HG03469 (cell line): ENCODE results near the gene STARD8.
A peak's percentile ranks its signal among the peaks of the same experiment; 100 is the strongest.
"Not testable (repeated sequence)": the region's sequence is repeated elsewhere in the genome, so short reads cannot be mapped to it uniquely, and the experiment has no call there.

Experiments used
- ATAC-seq: cut with Tn5 transposase; IDR thresholded peaks from one replicate; pipeline ENCODE4 v1.9.1; 2021; ENCODE audit warnings: mild to moderate bottlenecking, moderate library complexity, moderate number of reproducible peaks; ENCODE audit not compliant: unreplicated experiment

Gene STARD8

DNA sequence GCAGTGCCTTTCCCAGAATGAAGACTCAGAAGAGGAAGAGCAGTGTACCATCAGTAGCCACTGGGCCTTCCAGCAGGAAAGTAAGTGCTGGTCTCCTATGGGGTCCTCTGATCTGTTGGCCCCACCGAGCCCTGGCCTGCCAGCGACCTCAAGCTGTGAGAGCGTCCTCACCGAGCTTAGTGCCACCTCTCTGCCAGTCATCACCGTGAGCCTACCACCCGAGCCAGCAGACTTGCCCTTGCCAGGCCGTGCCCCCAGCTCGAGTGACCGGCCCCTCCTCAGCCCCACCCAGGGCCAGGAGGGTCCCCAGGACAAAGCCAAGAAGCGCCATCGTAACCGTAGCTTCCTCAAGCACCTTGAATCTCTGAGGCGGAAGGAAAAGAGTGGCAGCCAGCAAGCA lies 69.7 kb downstream of the STARD8 start:
- ATAC-seq = no peak

DNA sequence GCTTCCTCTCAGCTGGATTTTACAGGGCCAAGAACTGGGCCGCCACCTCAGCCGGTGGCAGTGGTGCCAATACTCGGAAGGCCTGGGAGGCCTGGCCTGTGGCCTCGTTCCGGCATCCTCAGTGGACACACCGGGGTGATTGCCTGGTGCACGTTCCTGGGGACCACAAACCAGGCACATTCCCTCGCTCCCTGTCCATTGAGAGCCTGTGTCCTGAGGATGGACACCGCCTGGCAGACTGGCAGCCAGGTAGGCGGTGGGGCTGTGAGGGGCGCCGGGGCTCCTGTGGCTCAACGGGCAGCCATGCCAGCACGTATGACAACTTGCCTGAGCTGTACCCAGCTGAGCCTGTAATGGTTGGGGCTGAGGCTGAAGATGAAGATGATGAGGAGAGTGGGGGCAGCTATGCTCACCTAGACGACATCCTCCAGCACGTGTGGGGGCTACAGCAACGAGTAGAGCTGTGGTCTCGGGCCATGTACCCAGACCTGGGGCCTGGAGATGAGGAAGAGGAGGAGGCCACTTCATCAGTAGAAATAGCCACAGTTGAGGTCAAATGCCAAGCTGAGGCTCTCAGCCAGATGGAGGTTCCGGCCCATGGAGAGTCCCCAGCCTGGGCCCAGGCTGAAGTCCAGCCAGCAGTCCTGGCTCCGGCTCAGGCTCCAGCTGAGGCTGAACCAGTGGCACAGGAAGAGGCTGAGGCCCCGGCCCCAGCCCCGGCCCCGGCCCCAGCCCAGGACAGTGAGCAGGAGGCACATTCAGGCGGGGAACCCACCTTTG lies 70.4 kb downstream of the STARD8 start:
- ATAC-seq = no peak

DNA sequence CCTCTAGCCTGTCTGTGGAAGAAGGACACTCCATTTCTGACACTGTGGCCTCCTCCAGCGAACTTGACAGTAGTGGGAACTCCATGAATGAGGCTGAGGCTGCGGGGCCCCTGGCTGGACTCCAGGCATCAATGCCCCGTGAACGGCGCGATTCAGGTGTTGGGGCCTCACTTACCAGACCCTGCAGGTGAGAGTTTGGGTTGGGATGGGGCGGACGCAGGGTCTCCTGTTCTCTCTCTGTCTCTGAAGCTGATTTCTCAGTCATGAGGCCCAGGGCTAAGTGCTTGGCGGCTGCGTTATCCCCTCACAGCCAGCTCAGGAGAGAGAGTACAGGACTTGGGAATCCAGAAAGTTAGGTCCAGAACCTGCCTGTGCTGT lies 71.0 kb downstream of the STARD8 start:
- ATAC-seq = no peak

DNA sequence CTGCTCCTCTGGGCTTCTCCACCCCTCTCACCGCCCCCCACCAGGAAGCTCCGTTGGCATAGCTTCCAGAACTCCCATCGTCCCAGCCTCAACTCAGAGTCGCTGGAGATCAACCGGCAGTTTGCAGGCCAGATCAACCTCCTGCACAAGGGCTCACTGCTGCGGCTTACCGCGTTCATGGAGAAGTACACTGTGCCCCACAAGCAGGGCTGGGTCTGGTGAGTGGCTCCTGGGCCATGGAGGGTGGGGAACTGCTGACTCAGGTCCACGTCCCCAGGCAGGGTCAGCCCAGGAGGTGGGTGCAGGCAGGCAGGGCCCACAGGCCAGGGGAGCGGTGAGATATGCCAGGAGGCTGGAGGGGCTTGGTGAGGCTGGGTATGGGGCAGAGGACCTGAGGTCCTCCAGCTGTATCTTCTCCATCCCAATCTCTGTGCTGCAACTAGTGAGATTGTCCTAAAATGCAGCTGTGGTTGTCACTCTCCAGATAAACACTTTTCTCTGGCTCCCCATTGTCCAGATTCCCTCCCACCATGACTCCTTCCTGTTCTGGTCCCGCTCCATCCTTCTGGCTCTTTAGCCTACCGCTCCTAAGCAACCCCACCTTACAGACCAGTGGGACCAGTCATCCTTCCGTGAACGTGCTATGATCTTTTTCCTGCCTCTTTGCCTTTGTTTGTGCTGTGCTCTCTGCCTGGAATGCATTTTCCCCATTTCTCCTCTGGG lies 71.9 kb downstream of the STARD8 start:
- ATAC-seq = no peak

DNA sequence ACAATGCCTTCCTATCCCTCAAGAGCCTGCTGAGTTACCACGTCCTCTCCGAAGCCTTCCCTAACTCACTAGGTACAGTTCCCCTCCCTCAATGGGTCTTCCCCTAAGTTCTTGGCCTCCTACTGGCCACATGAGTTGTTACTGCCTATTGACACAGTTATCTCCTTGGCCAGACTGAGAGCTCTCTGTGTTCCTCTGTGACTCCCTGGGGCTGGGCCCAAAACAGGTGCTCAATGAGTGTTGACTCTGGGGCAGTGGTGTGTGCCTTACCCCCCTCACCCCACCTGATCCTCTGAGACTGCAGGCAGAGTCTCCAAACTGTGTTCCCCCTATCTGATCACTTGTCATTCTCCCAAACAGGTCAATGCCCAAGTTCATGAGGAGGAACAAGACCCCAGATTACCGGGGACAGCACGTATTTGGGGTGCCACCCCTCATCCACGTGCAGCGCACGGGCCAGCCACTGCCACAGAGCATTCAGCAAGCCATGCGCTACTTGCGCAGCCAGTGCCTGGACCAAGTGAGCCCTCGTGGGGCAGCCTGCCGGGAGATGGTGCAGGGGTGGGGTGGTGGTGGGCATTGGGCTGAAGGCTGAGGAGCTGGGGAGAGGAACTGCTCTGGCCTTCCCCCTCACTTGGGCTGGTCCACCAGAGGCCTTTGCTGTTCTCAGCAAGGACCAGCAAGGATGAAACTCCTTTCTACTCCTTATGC lies 72.6 kb downstream of the STARD8 start:
- no peak for ATAC-seq

DNA sequence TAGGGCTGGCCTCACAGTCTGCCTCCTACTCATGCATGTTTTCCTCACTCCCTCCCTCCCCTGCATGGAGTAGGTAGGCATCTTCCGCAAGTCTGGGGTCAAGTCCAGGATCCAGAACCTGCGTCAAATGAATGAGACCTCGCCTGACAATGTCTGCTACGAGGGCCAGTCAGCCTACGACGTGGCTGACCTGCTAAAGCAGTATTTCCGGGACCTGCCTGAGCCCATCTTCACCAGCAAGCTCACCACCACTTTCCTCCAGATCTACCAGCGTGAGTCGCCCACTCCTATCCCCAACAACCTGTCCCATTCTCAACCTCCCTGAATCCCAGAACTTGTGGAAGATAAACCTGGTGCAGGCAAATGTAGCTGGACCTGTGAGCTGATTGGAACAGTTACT lies 73.4 kb downstream of the STARD8 start:
- no peak for ATAC-seq

DNA sequence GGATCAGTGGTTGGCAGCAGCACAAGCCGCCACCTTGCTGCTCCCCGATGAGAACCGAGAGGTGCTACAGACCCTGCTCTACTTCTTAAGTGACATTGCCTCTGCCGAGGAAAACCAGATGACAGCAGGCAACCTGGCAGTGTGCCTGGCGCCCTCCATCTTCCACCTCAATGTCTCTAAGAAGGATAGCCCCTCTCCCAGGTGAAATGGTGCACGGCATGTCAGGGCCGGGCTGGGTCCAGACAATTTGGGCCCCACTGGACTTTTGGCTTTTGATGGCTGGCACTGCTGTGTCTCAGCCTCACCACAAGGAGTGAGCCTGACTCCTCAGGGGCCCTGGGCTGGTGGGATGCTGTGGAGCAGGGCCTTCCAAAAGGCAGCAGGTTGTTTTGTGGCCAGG lies 74.1 kb downstream of the STARD8 start:
- no peak for ATAC-seq

DNA sequence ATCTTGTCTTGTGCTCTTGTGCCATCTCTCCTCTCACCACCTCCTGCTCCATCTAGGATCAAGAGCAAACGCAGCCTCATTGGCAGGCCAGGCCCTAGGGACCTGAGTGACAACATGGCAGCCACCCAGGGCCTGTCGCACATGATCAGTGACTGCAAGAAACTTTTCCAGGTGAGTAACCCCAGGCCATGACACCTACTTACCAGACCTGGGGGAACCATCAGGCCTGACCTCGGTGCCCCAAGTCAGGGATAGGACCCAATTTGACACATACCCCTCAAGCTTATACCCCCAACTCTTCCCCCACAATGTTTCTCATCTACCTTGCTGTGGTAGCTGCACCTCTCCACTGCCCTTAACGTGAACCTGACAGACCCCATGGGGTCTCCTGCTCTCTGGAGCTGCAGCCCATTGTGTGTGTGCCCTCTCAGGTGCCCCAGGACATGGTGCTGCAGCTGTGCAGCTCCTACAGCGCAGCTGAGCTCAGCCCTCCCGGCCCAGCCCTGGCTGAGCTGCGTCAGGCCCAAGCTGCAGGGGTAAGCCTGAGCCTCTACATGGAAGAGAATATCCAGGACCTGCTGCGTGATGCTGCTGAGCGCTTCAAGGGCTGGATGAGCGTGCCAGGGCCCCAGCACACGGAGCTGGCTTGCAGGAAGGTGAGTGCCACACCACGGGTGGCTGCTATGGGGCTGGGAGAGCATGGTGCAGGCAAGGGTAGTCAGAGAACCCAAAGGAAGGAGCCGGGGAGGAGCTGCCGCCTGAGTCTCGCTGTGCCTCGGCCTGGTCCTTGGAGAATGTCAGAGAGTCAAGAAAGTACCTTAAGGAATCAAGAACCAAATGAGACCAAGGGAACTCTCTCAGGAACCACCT lies 74.8 kb downstream of the STARD8 start:
- no peak for ATAC-seq

DNA sequence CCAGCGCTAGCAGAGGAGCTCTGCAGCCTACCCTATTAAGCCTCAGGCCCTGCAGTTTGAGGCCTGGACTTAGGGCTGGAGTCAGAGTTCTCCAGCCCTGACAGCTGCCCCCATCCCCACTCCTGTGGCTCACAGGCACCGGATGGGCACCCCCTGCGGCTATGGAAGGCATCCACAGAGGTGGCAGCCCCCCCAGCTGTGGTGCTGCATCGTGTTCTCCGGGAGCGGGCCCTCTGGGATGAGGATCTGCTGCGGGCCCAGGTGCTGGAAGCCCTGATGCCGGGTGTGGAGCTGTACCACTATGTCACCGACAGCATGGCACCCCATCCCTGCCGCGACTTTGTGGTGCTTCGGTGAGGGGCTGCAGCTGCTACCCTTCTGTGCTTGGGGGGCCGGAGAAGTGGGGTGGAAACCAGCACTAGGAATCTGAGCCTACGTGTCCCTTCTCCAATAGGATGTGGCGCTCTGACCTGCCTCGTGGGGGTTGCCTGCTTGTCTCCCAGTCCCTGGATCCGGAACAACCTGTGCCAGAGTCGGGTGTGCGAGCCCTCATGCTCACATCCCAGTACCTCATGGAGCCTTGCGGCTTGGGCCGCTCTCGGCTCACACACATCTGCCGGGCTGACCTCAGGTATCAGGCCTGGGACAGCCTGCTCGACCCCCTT lies 76.2 kb downstream of the STARD8 start:
- no peak for ATAC-seq

DNA sequence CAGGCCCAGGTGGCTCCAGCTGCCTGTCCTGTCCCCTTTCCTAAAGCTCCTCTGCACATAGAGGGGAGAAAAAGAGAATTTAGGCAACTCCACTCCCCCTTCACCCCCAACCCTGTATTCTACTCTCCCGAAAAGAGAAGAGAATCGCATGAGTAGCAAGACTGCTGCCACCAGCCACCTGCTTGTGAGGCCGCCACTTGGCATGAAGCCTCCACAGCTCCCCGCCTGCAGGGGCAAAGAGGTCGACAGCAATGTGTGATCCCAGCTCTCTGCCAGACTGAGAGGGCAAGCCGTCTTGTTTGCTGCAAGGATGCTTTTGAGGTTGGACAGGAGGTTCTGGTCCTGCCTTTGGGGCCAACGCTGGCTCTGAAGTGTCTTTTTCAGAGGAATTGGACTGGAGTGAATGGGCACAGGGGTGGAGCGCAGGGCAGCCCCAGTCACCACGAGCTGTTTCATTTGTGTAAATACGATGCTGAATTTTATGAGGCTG lies 77.1 kb downstream of the STARD8 start:
- no peak for ATAC-seq

DNA sequence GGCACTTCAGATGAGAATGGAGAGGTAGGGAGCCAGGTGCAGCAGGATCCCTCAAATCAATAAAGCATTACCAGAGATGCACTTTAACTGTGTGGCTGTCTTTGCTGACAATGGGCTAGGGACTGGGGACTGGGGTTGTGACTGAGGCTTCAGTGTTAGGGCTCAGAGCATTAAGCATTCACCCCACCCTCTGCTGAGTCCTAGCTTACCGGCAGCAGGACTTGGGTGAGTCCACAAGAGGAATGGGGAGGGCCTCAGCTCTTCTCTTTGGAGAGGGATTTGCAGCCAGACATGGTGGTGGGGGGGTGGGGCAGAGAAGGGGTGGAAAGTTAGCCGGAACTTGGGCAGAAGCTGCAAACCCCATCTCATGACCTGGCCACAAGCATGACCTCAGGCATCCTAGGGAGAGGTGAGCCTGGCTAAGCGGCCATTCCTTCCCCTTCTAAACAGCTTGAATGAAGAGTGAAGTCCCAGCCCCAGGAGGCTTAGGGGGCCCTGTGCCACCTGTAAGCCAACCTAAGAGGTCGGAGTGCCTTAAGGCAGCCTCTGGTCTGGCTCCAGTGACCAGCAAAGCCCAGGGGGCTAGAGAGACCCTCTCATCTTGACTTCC lies 78.4 kb downstream of the STARD8 start:
- no peak for ATAC-seq

DNA sequence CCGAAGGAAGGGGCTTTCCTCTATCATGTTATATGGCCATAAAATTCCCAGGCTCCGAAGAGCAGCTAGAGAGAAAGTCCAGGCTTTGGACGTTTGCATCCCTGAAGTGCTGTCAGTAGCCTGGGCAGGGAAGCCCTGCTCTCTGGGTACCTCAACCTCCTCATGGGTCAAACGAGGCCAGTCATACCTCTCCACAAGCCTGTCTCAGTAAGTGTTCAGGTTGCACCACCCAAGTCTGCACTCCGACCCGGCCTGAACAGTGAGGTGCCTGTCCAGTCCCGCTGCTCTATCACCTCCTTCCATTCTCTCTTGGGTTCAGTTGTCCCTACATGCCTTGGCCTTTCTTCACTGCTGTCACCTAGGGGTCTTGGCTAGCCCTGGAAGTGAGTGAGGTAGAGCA lies 78.9 kb downstream of the STARD8 start:
- ATAC-seq = no peak

DNA sequence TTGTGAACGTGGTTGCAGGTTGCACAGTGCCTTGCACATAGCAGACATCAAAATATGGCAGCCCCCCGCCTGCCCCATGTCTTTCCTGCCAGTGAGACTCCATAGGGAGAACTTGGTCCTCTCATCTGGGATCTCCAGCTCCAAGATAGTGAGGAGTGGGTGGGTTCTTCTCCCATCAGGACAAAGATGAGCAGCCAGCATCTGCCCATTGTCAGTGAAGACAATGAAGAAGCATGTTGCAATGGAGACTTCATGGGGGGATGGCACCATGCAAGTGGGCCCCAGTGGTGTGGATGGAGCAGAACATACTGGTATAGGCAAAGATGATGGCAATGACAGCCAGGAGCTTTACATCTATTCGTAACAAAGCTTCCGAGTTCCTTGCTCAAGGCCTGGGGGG lies 80.2 kb downstream of the STARD8 start:
- ATAC-seq = no peak

DNA sequence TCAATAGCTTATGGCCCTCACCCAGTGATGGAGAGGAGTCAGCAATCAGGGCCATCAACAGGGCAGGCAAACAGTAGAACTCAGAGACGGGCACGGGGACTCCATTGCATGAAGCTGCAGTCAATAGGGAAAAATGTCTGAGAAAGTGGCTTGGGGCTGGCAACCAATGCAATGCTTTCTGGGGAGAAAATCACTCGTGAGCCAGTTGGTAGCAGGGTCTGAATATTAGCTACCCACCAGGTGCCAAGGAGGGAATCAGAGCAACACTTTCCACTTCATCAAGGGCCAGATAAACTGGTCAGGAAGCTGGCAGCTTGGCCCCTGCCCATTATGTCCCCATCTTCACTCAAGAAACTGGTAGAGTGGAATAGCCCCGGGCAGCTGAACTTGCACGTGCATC lies 80.7 kb downstream of the STARD8 start:
- no peak for ATAC-seq

DNA sequence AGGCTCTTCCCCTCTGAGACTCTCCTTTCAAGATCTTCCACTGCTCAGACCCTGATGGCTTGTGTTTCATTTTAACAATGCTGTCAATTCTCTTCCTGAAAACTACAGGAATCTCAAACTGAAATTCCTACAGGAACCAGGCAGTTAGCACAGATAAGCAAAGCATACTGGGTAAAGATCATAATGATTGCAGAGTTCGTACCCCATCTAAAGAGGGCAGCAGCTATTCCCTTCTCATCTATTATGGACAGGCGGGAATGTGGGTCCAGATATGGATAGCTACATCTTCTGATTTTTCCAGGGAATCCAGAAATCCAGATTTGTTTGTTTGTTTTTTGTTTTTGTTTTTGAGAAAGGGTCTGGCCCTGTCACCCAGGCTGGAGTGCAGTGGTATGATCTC lies 83.8 kb downstream of the STARD8 start:
- no peak for ATAC-seq

DNA sequence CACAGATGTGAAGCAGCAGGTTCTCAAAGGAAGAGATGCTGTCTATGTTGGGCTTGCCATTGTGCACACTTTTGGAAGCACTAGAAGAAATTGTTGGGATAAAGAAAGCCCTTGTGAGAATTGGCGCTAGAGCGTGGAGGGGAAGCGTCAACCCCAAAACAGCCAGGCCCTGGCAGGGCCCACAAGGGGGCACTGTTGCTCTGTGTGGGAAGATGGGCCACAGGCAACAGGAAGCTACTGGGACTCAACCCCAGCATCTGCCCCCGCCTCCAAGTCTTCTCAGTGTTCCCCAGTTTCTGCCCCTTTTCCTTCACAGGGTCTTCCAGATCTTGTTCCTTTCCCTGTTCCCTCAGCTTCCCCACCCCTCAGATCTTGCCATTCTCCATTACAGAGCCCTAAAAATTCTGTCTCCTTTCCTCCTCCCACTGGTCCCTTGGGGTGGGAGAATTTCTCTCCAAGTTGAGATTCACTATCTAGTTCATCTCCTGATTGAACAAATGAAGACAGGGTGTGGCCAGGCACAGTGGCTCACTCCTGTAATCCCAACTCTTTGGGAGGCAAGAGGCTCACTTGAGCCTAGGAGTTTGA lies 85.5 kb downstream of the STARD8 start:
- ATAC-seq = peak; percentile 76

DNA sequence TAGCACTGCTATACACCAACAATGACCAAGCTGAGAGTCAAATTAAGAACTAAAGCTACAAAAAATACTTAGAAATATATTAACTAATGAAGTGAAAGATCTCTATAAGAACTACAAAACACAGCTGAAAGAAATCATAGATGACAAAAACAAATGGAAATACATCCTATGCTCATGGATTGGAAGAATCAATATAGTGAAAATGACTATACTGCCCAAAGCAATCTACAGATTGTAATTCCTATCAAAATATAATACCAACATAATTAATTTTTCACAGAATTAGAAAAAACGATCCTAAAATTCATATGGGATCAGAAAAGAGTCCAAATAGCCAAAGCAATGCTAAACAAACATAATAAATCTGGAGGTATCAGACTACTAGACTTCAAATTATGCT lies 87.8 kb downstream of the STARD8 start:
- no peak for ATAC-seq

DNA sequence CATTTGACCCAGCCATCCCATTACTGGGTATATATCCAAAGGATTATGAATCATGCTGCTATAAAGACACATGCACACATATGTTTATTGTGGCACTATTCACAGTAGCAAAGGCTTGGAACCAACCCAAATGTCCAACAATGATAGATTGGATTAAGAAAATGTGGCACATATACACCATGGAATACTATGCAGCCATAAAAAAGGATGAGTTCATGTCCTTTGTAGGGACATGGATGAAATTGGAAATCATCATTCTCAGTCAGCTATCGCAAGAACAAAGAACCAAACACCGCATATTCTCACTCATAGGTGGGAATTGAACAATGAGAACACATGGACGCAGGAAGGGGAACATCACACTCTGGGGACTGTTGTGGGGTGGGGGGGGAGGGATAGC lies 94.4 kb downstream of the STARD8 start:
- not testable (repeated sequence) for ATAC-seq

DNA sequence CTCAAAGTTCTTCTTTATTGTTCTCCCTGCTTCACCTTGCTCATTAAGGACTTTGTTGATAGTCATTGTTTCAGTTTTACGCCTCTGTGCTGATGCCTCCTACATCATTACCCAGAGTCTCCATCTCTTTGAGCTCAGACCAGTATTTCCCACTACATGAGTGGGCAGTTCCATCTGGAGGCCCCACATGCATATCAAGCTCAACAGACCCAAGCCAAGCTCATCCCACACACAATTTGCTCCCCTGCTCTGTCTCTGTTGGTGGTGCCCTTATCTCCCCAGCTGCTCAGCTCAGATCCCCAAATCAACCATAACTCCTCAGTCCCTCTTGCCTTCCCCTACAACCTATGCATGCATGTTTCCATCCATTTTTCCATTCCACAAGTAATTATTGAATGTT lies 96.3 kb downstream of the STARD8 start:
- ATAC-seq = no peak

DNA sequence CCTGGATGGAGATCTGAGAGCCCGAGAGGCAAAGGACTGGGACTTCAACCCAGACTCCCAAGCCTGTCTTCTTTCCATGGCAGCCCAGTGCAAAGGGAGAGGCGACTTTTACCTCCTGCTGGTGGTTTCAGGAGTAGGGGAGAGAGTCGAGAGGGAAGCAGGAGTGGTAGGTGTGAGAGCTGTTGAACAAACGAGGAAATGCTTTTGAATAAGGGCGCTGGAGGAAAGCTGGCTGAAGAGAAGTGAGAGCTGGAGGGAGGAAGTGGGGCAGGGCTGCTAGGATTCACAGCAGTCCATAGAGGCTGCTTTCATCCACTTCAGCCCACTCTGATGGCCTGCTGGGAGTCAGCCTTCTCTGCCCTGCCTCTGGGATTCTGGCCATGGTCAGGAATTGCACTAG lies 99.5 kb downstream of the STARD8 start:
- ATAC-seq = no peak
